Endodermal cell (in vitro differentiated cells): ENCODE results near the gene PAX5. TPM values are rescaled to one million over a fixed set of nuclear protein-coding genes. Genes with fewer than 3 reads are reported as not detected.
"Not testable (repeated sequence)": the region's sequence is repeated elsewhere in the genome, so short reads cannot be mapped to it uniquely, and the experiment has no call there.

Experiments used
- DNase-seq: peaks from one replicate; pipeline ENCODE4 v3.0.0-alpha.2; 2017
- H3K27ac ChIP-seq: 2 replicates; pipeline ENCODE4 v1.5.1; 2013; ENCODE audit warnings: mild to moderate bottlenecking, low read depth, low read length, moderate library complexity
- H3K27me3 ChIP-seq: 2 replicates; pipeline ENCODE4 v1.6.1; 2013; ENCODE audit warnings: mild to moderate bottlenecking, low read length, moderate library complexity; ENCODE audit not compliant: insufficient read depth, control insufficient read depth, poor library complexity, severe bottlenecking
- H3K36me3 ChIP-seq: 2 replicates; pipeline ENCODE4 v1.7.0; 2013; ENCODE audit warnings: mild to moderate bottlenecking, low read length, moderate library complexity; ENCODE audit not compliant: control insufficient read depth, insufficient read depth
- H3K4me1 ChIP-seq: one replicate; pipeline ENCODE4 v1.7.0; 2013; ENCODE audit warnings: low read length; ENCODE audit not compliant: control insufficient read depth, insufficient read depth
- H3K4me3 ChIP-seq: 2 replicates; pipeline ENCODE4 v1.5.1; 2013; ENCODE audit warnings: mild to moderate bottlenecking, low read length, moderate library complexity
- H3K9ac ChIP-seq: 2 replicates; pipeline ENCODE4 v1.6.1; 2013; ENCODE audit warnings: mild to moderate bottlenecking, low read length, moderate library complexity; ENCODE audit not compliant: poor library complexity, severe bottlenecking; ENCODE audit errors: extremely low read depth
- H3K9me3 ChIP-seq: 2 replicates; pipeline ENCODE4 v1.6.1; 2013; ENCODE audit warnings: mild to moderate bottlenecking, low read length, moderate library complexity; ENCODE audit not compliant: control insufficient read depth
- H3K27ac Mint-ChIP-seq: 2 replicates; pipeline ENCODE4 v1.8.0; 2020; ENCODE audit warnings: mixed read lengths
- H3K27me3 Mint-ChIP-seq: 2 replicates; pipeline ENCODE4 v1.8.0; 2021; ENCODE audit warnings: mild to moderate bottlenecking, mixed read lengths; ENCODE audit not compliant: insufficient read depth
- H3K36me3 Mint-ChIP-seq: 2 replicates; pipeline ENCODE4 v1.8.0; 2020; ENCODE audit warnings: low read depth, mixed read lengths
- H3K4me1 Mint-ChIP-seq: 2 replicates; pipeline ENCODE4 v1.8.0; 2020; ENCODE audit warnings: mixed read lengths
- H3K4me3 Mint-ChIP-seq: 2 replicates; pipeline ENCODE4 v1.8.0; 2020; ENCODE audit warnings: mild to moderate bottlenecking, moderate library complexity, mixed read lengths
- H3K9me3 Mint-ChIP-seq: 2 replicates; pipeline ENCODE4 v1.8.0; 2020; ENCODE audit warnings: mild to moderate bottlenecking, mixed read lengths
- CTCF ChIP-seq: fragments of 200-600 bp; sonication (generic); conservative IDR thresholded peaks from 2 replicates; pipeline ENCODE4 v1.5.0; 2021; ENCODE audit warnings: antibody characterized with exemption, mild to moderate bottlenecking
- WGBS, 2 experiments: methylation state at CpG; one replicate each; pipeline versions ENCODE4 v1.1.5 to v1.1.7; 2013; ENCODE audit warnings: missing lambda C conversion rate in 2 of 2, mixed read lengths in 1 of 2; ENCODE audit not compliant: insufficient coverage in 1 of 2, insufficient read length in 1 of 2; 5-methylcytosine and 5-hydroxymethylcytosine counted together
- total RNA-seq, 2 donors: library from RNA; stranded (reverse); fragmentation: NEBNext Ultra II Directional in 1 of 2; extraction: Animal tissue kit (Norgen Biotek cat#: 25700) in 1 of 2; gene quantifications; 2 replicates in 1 of 2; 3 replicates in 1 of 2; pipeline ENCODE4 v1.2.1, GENCODE V29; 2021

Gene PAX5
- total RNA-seq, 2 donors from 2014 or later: 0.15 TPM; not detected in 1

- Histone ChIP-seq H3K9ac (no peak overlapping the region), H3K27ac (no peak overlapping the region), H3K4me1 (no peaks in the 10 kb centered on the region), H3K27me3 (peaks cover 62% of the 10 kb centered on the region), H3K36me3 (no peaks in the 10 kb centered on the region), H3K4me3 (no peak overlapping the region), H3K9me3 (no peaks in the 10 kb centered on the region)
- H3K4me1 Mint-ChIP-seq: peaks cover 10% of the 10 kb centered on the region
- WGBS, 2 experiments: 91% methylated on average over 2 of the region's 2 CpGs; no CpG with 5 or more reads in 1 of the 2 experiments
- TF ChIP-seq CTCF: no peak
- peaks cover 86% of the 10 kb centered on the region for H3K27me3 Mint-ChIP-seq
- H3K36me3 Mint-ChIP-seq: no peaks in the 10 kb centered on the region
- no peak overlapping the region for H3K27ac Mint-ChIP-seq
- no peak overlapping the region for H3K4me3 Mint-ChIP-seq
- no peak for DNase-seq
- no peaks in the 10 kb centered on the region for H3K9me3 Mint-ChIP-seq
Observed at GRCh38 chr9:37056046-37056920, 22.2 kb upstream of the PAX5 start.

GRCh38 chr9:37054363-37054720, 20.3 kb upstream of the PAX5 start:
- H3K27me3 ChIP-seq: peaks cover 81% of the 10 kb centered on the region
- not testable (repeated sequence) for H3K36me3 Mint-ChIP-seq, H3K4me3 Mint-ChIP-seq, H3K27ac Mint-ChIP-seq, H3K27ac ChIP-seq, H3K36me3 ChIP-seq, H3K4me3 ChIP-seq, H3K4me1 ChIP-seq, H3K9me3 Mint-ChIP-seq, H3K9ac ChIP-seq, H3K9me3 ChIP-seq
- Mint-ChIP-seq H3K27me3 (peaks cover 96% of the 10 kb centered on the region), H3K4me1 (peaks cover 10% of the 10 kb centered on the region)
- 29 to 44% methylated on average over 1 to 2 of the region's 2 CpGs for WGBS, 2 experiments
- DNase-seq: peak; percentile 63

- Mint-ChIP-seq H3K9me3 (no peaks in the 10 kb centered on the region), H3K27ac (peak overlapping the region; percentile 13), H3K27me3 (peaks cover 96% of the 10 kb centered on the region), H3K36me3 (no peaks in the 10 kb centered on the region), H3K4me1 (peaks cover 10% of the 10 kb centered on the region), H3K4me3 (no peak overlapping the region)
- peak; percentile 67 for DNase-seq
- Histone ChIP-seq H3K9me3 (no peaks in the 10 kb centered on the region), H3K27ac (no peak overlapping the region), H3K36me3 (no peaks in the 10 kb centered on the region), H3K9ac (no peak overlapping the region), H3K27me3 (peaks cover 78% of the 10 kb centered on the region), H3K4me1 (no peaks in the 10 kb centered on the region), H3K4me3 (no peak overlapping the region)
- 50 to 82% methylated on average over 1 to 5 of the region's 5 CpGs for WGBS, 2 experiments
- no peak for TF ChIP-seq CTCF
Observed at GRCh38 chr9:37053684-37054362, 19.8 kb upstream of the PAX5 start.
